ENCODE measurements around the gene CA5A. TPM values are rescaled to one million over a fixed set of nuclear protein-coding genes. Genes with fewer than 3 reads are reported as not detected.
A peak's percentile ranks its signal among the peaks of the same experiment; 100 is the strongest.
"Not testable (repeated sequence)": the region's sequence is repeated elsewhere in the genome, so short reads cannot be mapped to it uniquely, and the experiment has no call there.

Gene CA5A
- total and polyA plus RNA-seq, 2 of the 13 experiments (the other 11 are each of a cell fraction or from before 2014, with no cell fraction given) = 66.8 to 106 TPM

- TF ChIP-seq MAZ (IDR thresholded peaks at IDR 0.05; ENCODE audit: borderline replicate concordance, low read depth, low read length) = not testable (repeated sequence)
- TF ChIP-seq MAZ (CRISPR knock-in tag; IDR thresholded peaks at IDR 0.05; ENCODE audit: low read depth) (peak; percentile 11; the same call in 1 of the 2 replicates), ERF (CRISPR knock-in tag; IDR thresholded peaks at IDR 0.05) (peak; percentile 57; the same call in 1 of the 2 replicates), ZBTB38 (CRISPR knock-in tag; IDR thresholded peaks at IDR 0.05) (peak; percentile 93), ZBTB33 (CRISPR knock-in tag; IDR thresholded peaks at IDR 0.05) (peak; percentile 82), SNAPC2 (CRISPR knock-in tag; IDR thresholded peaks at IDR 0.05) (peak; percentile 77; the same call in 1 of the 2 replicates), ZNF558 (CRISPR knock-in tag; IDR thresholded peaks at IDR 0.05; ENCODE audit: borderline replicate concordance) (peak; percentile 39; the same call in 1 of the 2 replicates), PAXIP1 (CRISPR knock-in tag; conservative IDR thresholded peaks at IDR 0.05) (peak; percentile 60), FOXA3 (CRISPR knock-in tag; IDR thresholded peaks at IDR 0.05) (peak; percentile 78), MYPOP (CRISPR knock-in tag; IDR thresholded peaks at IDR 0.05) (peak; percentile 42; the same call in 1 of the 2 replicates), ZNF12 (CRISPR knock-in tag; IDR thresholded peaks at IDR 0.05) (peak; percentile 76; the same call in 1 of the 2 replicates), ESRRA (CRISPR knock-in tag; IDR thresholded peaks at IDR 0.05; ENCODE audit: low read depth) (peak; percentile 72; the same call in 1 of the 2 replicates), ZNF557 (CRISPR knock-in tag; IDR thresholded peaks at IDR 0.05) (0 out of 2 replicates have a peak, but pooled peaks have one; percentile 84), KDM1A (CRISPR knock-in tag; IDR thresholded peaks at IDR 0.05) (peak; percentile 56), E2F2 (CRISPR knock-in tag; IDR thresholded peaks at IDR 0.05; ENCODE audit: borderline replicate concordance) (0 out of 2 replicates have a peak, but pooled peaks have one; percentile 49), POLR2G (IDR thresholded peaks at IDR 0.05; ENCODE audit: low read depth, low read length) (peak; percentile 66), HOXD1 (CRISPR knock-in tag; IDR thresholded peaks at IDR 0.05) (0 out of 2 replicates have a peak, but pooled peaks have one; percentile 39), ZFP37 (CRISPR knock-in tag; IDR thresholded peaks at IDR 0.05; ENCODE audit: borderline replicate concordance) (peak; percentile 52; the same call in 1 of the 2 replicates)
These were observed 78.0 kb downstream of the CA5A start (continued) for GRCh38 chr16:87858151-87858993.
